SK-N-SH treated with all-trans-retinoic acid at 6 μM for 48 hours (cell line): ENCODE data around the gene COX17.

Experiments used
- ATAC-seq: fragments of 200-7000 bp; cut with Tn5 transposase; 3 replicates; pipeline ENCODE4 v1.9.1; 2020; ENCODE audit warnings: mild to moderate bottlenecking, moderate library complexity
- ARNTL ChIP-seq: fragments of 450-650 bp; formaldehyde crosslinking; IDR thresholded peaks from 2 replicates; pipeline ENCODE4 v1.5.0; 2020; ENCODE audit warnings: low read depth, mild to moderate bottlenecking, moderate library complexity, borderline replicate concordance
- BACH2 ChIP-seq: fragments of 250-450 bp; sonication (Bioruptor Pico); IDR thresholded peaks from 2 replicates; pipeline ENCODE4 v1.9.0; 2021; ENCODE audit warnings: mild to moderate bottlenecking, borderline replicate concordance
- CSDC2 ChIP-seq: fragments of 250-450 bp; sonication (Bioruptor Pico); IDR thresholded peaks from 2 replicates; pipeline ENCODE4 v1.5.0; 2020; ENCODE audit warnings: mild to moderate bottlenecking, moderate library complexity
- ESRRG ChIP-seq: fragments of 250-450 bp; sonication (Bioruptor Pico); IDR thresholded peaks from 2 replicates; pipeline ENCODE4 v1.6.1; 2021; ENCODE audit warnings: mild to moderate bottlenecking
- GLIS3 ChIP-seq: fragments of 250-450 bp; sonication (Bioruptor Pico); IDR thresholded peaks from 2 replicates; pipeline ENCODE4 v1.5.0; 2020; ENCODE audit warnings: mild to moderate bottlenecking, moderate library complexity
- ISL1 ChIP-seq: fragments of 250-450 bp; sonication (Bioruptor Pico); IDR thresholded peaks from 2 replicates; pipeline ENCODE4 v2.1.2; 2022; ENCODE audit warnings: mild to moderate bottlenecking, moderate library complexity
- OSR1 ChIP-seq: fragments of 250-450 bp; sonication (Bioruptor Pico); IDR thresholded peaks from 2 replicates; pipeline ENCODE4 v1.8.0; 2022; ENCODE audit warnings: moderate library complexity, mild to moderate bottlenecking, inconsistent platforms
- PPARA ChIP-seq: fragments of 250-450 bp; sonication (Bioruptor Pico); IDR thresholded peaks from 2 replicates; pipeline ENCODE4 v1.5.0; 2020; ENCODE audit warnings: mild to moderate bottlenecking, borderline replicate concordance
- TCF4 ChIP-seq: fragments of 250-450 bp; sonication (Bioruptor Pico); IDR thresholded peaks from 2 replicates; pipeline ENCODE4 v1.8.0; 2021; ENCODE audit warnings: mild to moderate bottlenecking, moderate library complexity, borderline replicate concordance
- TOX ChIP-seq: fragments of 250-450 bp; sonication (Bioruptor Pico); IDR thresholded peaks from 2 replicates; pipeline ENCODE4 v1.8.0; 2021; ENCODE audit warnings: mild to moderate bottlenecking, moderate library complexity, borderline replicate concordance
- ZC3H10 ChIP-seq: fragments of 250-450 bp; sonication (Bioruptor Pico); IDR thresholded peaks from 2 replicates; pipeline ENCODE4 v1.5.1; 2021; ENCODE audit warnings: mild to moderate bottlenecking, moderate library complexity
- ZFP3 ChIP-seq: fragments of 250-450 bp; sonication (Bioruptor Pico); IDR thresholded peaks from 2 replicates; pipeline ENCODE4 v1.5.0; 2020; ENCODE audit warnings: mild to moderate bottlenecking, moderate library complexity
- ZFP30 ChIP-seq: fragments of 450-650 bp; formaldehyde crosslinking; IDR thresholded peaks from 2 replicates; pipeline ENCODE4 v1.5.0; 2022; ENCODE audit warnings: mild to moderate bottlenecking, moderate library complexity
- ZNF565 ChIP-seq: fragments of 450-650 bp; formaldehyde crosslinking; conservative IDR thresholded peaks from 2 replicates; pipeline ENCODE4 v1.5.0; 2020; ENCODE audit warnings: low read depth, mild to moderate bottlenecking, moderate library complexity
- ZNF70 ChIP-seq: fragments of 450-650 bp; formaldehyde crosslinking; IDR thresholded peaks from 2 replicates; pipeline ENCODE4 v1.5.0; 2020; ENCODE audit warnings: mild to moderate bottlenecking, moderate library complexity
- ZNF8 ChIP-seq: fragments of 450-650 bp; formaldehyde crosslinking; IDR thresholded peaks from 2 replicates; pipeline ENCODE4 v1.5.0; 2020; ENCODE audit warnings: mild to moderate bottlenecking, moderate library complexity
- TF ChIP-seq, protein P1 (sequence below): fragments of 250-450 bp; sonication (Bioruptor Pico); IDR thresholded peaks from 2 replicates; pipeline ENCODE4 v1.8.0; 2021; ENCODE audit warnings: low read depth, mild to moderate bottlenecking, moderate library complexity, borderline replicate concordance
- TF ChIP-seq, protein P2 (sequence below): fragments of 250-450 bp; sonication (Bioruptor Pico); IDR thresholded peaks from 2 replicates; pipeline ENCODE4 v1.5.1; 2021; ENCODE audit warnings: mild to moderate bottlenecking, moderate library complexity
- TF ChIP-seq, protein P3 (sequence below): fragments of 250-450 bp; sonication (Bioruptor Pico); IDR thresholded peaks from 2 replicates; pipeline ENCODE4 v1.5.0; 2020; ENCODE audit warnings: mild to moderate bottlenecking, moderate library complexity
- TF ChIP-seq, protein P4 (sequence below): fragments of 250-450 bp; sonication (Bioruptor Pico); IDR thresholded peaks from 2 replicates; pipeline ENCODE4 v1.5.1; 2020; ENCODE audit warnings: low read depth, mild to moderate bottlenecking, moderate library complexity
- TF ChIP-seq, protein P5 (sequence below): fragments of 250-450 bp; sonication (Bioruptor Pico); IDR thresholded peaks from 2 replicates; pipeline ENCODE4 v1.8.0; 2020; ENCODE audit warnings: mild to moderate bottlenecking, moderate library complexity, borderline replicate concordance

COX17 gene

DNA sequence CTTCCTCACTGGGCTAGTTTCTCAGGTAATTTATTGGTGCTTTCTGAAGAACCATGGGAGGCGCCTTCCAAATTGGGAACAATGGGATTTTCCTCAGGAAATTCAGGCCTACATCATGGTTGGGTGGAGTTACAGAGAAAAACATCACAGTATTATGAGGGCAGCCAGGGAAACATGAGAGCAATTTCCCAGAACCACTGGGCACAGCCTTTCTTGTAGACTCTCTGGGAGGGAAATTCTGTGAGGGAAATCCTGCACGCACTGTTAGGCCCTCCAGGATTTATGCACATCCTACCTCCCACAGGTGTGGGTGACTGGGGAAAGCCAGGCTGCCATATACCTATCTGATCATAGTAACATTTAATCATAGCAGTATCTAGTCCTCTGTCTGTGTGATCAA, 30.0 kb downstream of the COX17 start:
- TF ChIP-seq ZFP3 (CRISPR knock-in tag), result no peak
- no peak for TF ChIP-seq TCF4
- TF ChIP-seq BACH2 (CRISPR knock-in tag), result no peak
- TF ChIP-seq, protein P1, sequence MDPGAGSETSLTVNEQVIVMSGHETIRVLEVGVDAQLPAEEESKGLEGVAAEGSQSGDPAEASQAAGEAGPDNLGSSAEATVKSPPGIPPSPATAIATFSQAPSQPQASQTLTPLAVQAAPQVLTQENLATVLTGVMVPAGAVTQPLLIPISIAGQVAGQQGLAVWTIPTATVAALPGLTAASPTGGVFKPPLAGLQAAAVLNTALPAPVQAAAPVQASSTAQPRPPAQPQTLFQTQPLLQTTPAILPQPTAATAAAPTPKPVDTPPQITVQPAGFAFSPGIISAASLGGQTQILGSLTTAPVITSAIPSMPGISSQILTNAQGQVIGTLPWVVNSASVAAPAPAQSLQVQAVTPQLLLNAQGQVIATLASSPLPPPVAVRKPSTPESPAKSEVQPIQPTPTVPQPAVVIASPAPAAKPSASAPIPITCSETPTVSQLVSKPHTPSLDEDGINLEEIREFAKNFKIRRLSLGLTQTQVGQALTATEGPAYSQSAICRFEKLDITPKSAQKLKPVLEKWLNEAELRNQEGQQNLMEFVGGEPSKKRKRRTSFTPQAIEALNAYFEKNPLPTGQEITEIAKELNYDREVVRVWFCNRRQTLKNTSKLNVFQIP (CRISPR knock-in tag), result no peak
- TF ChIP-seq TOX (CRISPR knock-in tag), result no peak
- no peak for TF ChIP-seq ZNF70
- no peak for TF ChIP-seq GLIS3 (CRISPR knock-in tag)
- no peak for TF ChIP-seq PPARA (CRISPR knock-in tag)
- no peak for TF ChIP-seq ZNF565 (CRISPR knock-in tag)
- TF ChIP-seq, protein P2, sequence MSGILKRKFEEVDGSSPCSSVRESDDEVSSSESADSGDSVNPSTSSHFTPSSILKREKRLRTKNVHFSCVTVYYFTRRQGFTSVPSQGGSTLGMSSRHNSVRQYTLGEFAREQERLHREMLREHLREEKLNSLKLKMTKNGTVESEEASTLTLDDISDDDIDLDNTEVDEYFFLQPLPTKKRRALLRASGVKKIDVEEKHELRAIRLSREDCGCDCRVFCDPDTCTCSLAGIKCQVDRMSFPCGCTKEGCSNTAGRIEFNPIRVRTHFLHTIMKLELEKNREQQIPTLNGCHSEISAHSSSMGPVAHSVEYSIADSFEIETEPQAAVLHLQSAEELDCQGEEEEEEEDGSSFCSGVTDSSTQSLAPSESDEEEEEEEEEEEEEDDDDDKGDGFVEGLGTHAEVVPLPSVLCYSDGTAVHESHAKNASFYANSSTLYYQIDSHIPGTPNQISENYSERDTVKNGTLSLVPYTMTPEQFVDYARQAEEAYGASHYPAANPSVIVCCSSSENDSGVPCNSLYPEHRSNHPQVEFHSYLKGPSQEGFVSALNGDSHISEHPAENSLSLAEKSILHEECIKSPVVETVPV (CRISPR knock-in tag), result no peak
- TF ChIP-seq, protein P3, sequence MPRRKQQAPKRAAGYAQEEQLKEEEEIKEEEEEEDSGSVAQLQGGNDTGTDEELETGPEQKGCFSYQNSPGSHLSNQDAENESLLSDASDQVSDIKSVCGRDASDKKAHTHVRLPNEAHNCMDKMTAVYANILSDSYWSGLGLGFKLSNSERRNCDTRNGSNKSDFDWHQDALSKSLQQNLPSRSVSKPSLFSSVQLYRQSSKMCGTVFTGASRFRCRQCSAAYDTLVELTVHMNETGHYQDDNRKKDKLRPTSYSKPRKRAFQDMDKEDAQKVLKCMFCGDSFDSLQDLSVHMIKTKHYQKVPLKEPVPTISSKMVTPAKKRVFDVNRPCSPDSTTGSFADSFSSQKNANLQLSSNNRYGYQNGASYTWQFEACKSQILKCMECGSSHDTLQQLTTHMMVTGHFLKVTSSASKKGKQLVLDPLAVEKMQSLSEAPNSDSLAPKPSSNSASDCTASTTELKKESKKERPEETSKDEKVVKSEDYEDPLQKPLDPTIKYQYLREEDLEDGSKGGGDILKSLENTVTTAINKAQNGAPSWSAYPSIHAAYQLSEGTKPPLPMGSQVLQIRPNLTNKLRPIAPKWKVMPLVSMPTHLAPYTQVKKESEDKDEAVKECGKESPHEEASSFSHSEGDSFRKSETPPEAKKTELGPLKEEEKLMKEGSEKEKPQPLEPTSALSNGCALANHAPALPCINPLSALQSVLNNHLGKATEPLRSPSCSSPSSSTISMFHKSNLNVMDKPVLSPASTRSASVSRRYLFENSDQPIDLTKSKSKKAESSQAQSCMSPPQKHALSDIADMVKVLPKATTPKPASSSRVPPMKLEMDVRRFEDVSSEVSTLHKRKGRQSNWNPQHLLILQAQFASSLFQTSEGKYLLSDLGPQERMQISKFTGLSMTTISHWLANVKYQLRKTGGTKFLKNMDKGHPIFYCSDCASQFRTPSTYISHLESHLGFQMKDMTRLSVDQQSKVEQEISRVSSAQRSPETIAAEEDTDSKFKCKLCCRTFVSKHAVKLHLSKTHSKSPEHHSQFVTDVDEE, result no peak
- no peak for TF ChIP-seq ISL1 (CRISPR knock-in tag)
- TF ChIP-seq CSDC2 (CRISPR knock-in tag), result no peak
- TF ChIP-seq ZFP30 (CRISPR knock-in tag), result no peak
- TF ChIP-seq, all 23 proteins: peak for 0
- ATAC-seq, result no peak

DNA sequence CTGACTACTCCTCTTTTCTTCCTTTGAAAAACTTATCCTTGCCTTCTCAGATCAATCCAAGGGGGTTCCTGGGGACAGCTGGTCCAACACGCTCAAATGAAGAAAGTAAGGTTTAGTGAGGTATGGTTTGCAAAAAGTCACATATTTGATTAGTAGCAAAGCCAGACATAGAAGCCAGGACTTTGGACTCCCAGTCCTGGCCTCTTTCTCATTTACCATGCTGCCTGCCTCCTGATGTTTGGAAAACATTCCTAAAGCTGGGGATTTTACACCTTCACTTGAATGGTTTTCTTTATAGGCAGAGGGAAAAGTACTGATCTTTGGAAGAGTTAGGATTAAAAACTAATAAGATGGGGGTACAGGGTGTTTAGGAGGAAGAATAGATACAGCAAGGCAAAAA, 31.4 kb downstream of the COX17 start:
- no peak for TF ChIP-seq GLIS3 (CRISPR knock-in tag)
- TF ChIP-seq, protein P2 (CRISPR knock-in tag), result no peak
- TF ChIP-seq OSR1 (CRISPR knock-in tag), result no peak
- TF ChIP-seq ARNTL (CRISPR knock-in tag), result no peak
- TF ChIP-seq BACH2 (CRISPR knock-in tag), result no peak
- TF ChIP-seq CSDC2 (CRISPR knock-in tag), result no peak
- no peak for TF ChIP-seq TCF4
- TF ChIP-seq, protein P4, sequence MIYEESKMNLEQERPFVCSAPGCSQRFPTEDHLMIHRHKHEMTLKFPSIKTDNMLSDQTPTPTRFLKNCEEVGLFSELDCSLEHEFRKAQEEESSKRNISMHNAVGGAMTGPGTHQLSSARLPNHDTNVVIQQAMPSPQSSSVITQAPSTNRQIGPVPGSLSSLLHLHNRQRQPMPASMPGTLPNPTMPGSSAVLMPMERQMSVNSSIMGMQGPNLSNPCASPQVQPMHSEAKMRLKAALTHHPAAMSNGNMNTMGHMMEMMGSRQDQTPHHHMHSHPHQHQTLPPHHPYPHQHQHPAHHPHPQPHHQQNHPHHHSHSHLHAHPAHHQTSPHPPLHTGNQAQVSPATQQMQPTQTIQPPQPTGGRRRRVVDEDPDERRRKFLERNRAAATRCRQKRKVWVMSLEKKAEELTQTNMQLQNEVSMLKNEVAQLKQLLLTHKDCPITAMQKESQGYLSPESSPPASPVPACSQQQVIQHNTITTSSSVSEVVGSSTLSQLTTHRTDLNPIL, result no peak
- TF ChIP-seq, all 23 proteins: peak for 0
- no peak for ATAC-seq

DNA sequence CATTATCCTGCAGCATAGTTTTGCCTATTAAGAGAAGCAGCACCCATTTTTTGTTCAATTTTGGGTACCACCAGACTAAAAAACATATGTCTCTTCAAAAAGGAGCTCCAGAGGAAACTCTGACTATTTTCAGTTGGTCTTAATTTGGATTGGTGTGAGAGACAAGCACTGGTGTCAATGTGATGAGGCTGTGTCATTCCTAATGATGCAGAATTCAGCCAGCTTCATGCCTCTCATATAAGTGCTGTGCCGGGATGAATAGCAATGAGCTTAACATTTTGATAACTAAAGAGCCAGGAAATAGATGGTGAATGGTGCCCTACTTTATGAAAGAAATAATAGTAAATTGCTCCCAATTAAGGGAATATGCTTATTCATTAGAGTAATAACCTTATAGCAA, 32.7 kb downstream of the COX17 start:
- TF ChIP-seq, protein P4, result no peak
- TF ChIP-seq BACH2 (CRISPR knock-in tag), result no peak
- no peak for TF ChIP-seq ZC3H10
- TF ChIP-seq TOX (CRISPR knock-in tag), result no peak
- no peak for TF ChIP-seq ISL1 (CRISPR knock-in tag)
- TF ChIP-seq, protein P5, sequence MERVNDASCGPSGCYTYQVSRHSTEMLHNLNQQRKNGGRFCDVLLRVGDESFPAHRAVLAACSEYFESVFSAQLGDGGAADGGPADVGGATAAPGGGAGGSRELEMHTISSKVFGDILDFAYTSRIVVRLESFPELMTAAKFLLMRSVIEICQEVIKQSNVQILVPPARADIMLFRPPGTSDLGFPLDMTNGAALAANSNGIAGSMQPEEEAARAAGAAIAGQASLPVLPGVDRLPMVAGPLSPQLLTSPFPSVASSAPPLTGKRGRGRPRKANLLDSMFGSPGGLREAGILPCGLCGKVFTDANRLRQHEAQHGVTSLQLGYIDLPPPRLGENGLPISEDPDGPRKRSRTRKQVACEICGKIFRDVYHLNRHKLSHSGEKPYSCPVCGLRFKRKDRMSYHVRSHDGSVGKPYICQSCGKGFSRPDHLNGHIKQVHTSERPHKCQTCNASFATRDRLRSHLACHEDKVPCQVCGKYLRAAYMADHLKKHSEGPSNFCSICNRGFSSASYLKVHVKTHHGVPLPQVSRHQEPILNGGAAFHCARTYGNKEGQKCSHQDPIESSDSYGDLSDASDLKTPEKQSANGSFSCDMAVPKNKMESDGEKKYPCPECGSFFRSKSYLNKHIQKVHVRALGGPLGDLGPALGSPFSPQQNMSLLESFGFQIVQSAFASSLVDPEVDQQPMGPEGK, result no peak
- TF ChIP-seq ZNF8 (CRISPR knock-in tag), result no peak
- TF ChIP-seq, protein P1 (CRISPR knock-in tag), result no peak
- TF ChIP-seq GLIS3 (CRISPR knock-in tag), result no peak
- TF ChIP-seq ESRRG, result no peak
- TF ChIP-seq, all 23 proteins: peak for 0
- ATAC-seq, result no peak
